Measurements from ENCODE around the gene LIMS1.
A peak's percentile ranks its signal among the peaks of the same experiment; 100 is the strongest.
"Not testable (repeated sequence)": the region's sequence is repeated elsewhere in the genome, so short reads cannot be mapped to it uniquely, and the experiment has no call there.

LIMS1 gene

DNA sequence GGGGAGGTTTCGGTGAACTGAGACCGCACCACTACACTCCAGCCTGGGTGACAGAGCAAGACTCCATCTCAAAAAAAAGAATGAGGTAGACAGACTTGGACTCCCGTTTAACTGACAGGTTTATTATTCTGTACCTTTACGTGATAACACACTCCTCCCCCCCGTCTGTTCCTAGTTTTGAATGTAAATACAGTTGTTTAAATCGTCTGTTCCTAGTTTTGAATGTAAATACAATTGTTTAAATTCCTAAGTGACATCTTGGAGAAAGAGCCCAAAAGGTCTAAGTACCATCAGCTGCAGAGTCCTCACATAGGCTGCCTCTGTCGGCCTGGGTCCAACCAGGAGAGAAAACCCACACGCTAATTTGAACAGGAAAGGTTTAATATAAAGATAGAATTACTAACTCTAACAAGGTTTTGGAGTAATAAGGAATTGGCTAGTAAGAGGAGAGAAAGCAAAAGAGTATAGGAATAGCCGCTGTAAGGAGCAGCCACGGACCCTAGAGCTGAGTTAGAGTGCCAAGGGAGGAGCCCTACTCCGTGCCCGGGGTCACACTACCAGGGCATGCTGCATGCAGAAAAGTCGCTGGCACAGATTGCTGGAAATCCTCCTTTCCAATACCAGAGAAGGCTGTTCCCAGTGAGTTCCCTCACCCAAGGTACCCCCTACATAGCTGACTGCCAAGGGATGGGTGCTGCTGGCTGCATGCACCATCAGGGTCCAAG lies 101.5 kb downstream of the LIMS1 start:
- DNase-seq, result no peak

DNA sequence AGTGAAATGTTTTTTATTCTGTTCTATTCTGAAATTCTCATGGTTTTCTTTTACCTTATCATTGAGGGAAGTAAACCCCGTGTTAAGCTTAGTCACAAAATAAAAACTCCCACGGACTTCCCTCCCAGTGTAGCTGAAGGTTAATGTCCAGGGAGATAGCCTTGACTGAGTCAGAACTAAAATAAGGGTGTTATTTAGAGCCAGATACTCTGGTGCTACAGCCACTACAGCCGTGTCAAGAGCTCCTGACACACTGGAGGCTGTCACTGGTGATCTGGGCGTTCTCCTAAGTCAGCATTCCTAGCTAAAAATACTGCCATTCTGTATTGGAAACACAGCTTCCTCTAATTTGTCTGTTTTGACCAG lies 103.0 kb downstream of the LIMS1 start:
- peak; percentile 82 for DNase-seq

DNA sequence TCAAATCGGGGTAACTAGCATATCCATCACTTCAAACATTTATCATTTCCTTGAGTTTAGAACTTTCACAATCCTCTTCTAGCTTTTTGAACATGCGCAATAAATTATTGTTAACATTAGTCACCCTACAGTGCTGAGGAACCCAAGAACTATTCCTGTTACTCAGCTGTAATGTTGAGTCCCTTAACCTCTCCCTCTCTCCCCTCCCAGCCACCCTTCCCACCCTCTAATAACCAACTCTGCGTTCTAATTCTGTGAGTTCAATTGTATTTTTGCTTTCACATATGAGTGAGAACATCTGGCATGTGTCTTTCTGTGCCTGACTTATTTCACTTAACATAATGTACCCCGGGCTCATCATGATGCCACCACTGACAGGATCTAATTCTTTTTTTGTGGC lies 106.5 kb downstream of the LIMS1 start:
- DNase-seq, result peak; percentile 93

DNA sequence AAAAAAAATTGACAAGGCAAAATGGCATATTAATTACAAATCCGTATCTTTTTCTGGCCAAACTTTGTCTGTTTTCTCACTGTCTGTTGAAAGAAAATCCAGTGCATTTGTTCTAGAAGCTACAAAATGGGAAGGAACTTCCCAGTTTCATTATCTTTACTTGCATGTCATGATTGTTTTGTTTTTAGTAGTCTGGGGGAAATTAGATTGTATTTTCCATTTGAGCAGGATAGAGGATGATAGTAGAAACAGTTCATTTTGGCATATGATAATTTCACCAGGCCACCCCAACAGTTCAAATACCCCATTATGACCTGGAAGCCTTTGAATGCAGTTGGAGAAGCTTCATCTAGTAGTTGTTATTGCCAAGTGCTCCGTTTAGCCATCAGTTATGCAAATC lies 107.5 kb downstream of the LIMS1 start:
- no peak for DNase-seq

DNA sequence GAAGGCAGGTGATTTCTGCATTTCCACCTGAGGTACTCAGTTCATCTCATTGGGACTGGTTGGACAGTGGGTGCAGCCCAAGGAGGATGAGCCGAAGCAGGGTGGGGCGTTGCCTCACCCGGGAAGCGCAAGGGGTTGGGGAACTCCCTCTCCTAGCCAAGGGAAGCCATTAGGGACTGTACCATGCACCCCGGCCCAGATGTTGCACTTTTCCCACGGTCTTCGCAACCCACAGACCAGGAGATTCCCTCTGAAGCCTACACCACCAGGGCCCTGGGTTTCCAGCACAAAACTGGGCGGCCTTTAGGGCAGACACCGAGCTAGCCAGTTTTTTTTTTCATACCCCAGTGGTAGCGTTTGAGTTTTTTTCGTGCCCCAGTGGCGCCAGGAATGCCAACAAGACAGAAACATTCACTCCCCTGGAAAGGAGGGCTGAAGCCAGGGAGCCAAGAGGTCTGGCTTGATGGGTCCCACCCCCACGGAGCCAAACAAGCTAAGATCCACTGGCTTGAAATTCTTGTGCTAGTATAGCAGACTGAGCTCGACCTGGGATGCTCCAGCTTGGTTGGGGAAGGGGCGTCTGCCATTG lies 109.1 kb downstream of the LIMS1 start:
- no peak for DNase-seq

DNA sequence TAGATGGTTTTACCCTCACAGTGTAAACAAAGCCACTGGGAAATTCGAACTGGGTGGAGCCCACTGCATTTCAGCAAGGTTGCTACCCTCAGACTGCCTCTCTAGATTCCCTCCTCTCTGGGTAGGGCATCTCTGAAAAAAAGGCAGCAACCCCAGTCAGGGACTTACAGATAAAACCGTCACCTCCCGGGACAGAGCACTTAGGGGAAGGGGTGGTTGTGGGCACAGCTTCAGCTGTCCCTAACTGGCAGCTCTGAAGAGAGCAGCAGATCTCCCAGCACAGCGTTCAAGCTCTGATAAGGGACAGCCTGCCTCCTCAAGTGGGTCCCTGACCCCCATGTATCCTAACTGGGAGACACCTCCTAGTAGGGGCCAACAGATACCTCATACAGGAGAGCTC lies 109.6 kb downstream of the LIMS1 start:
- DNase-seq, result not testable (repeated sequence)

DNA sequence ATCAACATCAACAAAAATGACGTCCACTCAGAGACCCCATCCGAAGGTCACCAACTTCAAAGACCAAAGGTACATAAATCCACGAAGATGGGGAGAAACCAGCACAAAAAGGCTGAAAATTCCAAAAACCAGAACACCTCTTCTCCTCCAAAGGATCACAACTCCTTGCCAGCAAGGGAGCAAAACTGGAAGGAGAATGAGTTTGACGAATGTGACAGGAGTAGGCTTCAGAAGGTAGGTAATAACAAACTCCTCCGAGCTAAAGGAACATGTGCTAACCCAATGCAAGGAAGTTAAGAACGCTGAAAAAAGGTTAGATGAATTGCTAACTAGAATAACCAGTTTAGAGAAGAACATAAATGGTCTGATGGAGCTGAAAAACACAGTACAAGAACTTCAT lies 110.2 kb downstream of the LIMS1 start:
- DNase-seq, result not testable (repeated sequence)

DNA sequence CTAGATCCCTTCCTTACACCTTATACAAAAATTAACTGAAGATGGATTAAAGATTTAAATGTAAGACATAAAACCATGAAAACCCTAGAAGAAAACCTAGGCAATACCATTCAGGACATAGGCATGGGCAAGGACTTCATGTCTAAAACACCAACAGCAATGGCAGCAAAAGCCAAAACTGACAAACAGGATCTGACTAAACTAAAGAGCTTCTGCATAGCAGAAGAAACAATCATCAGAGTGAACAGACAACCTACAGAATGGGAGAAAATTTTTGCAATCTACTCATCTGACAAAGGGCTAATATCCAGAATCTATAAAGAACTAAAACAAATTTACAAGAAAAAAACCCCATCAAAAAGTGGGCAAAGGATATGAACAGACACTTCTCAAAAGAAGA lies 114.5 kb downstream of the LIMS1 start:
- DNase-seq, result peak; percentile 38

DNA sequence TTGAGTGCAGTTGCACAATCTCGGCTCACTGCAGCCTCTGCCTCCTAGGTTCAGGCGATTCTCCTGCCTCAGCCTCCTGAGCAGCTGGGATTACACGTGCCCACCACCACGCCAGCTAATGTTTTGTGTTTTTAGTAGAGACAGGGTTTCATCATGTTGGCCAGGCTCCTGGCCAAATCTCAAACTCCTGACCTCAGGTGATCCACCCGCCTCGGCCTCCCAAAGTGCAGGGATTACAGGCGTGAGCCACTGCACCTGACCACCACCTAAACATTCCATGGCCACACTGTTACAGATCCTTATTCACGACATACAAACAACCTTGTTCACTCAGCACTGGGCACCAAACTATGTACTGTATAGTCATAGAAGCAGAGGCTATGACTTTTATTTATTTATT lies 116.2 kb downstream of the LIMS1 start:
- not testable (repeated sequence) for DNase-seq

DNA sequence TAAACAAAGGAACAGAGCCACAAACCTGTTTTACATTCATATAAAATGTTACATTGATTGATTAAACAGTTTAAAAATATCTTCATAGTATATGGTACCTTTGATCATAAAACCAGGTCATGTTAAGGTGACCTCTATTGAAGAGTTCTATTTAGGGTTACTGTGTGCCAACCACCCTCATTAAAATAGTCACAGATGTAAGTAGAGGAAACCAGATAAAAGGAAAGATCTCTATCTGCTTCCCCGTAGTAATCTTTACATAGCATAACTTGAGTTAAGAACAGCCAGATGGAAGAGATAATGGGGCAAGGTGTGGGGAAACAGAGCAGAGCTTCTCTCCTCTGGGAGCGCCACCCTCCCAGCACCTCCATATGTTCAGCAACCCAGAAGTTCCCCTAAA lies 117.2 kb downstream of the LIMS1 start:
- not testable (repeated sequence) for DNase-seq

DNA sequence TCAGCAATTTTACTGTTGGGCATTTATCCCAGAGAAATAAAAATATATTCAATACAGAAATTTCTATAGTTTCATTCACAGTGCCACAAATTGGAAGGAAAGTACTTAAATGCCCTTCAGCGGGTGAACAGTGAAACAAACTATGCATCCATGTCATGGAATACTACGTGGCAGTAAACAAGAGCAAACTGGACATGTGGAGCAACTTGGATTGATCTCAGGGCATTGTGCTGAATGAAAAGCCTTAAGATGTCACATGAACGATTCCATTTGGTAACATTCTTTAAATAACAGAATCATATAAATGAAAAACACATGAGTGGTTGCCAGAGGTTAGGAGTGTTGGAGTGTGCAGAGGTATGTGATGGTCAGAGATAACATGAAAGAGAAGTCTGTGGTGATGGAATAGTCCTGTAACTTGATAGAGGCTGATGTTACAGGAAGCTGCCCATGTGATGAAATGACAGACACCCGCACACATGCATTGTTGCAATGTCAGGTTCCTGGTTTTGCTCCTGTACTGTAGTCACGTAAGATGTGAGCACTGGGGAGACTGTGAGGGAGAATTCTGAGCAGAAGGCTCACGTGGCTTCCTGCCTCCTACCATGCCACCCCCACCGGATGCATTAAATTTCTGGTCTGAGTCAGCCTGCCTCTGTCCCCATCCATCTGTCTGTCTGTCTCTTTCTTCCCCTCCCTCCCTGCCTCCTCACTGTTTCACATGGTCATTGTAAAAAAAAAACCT lies 118.1 kb downstream of the LIMS1 start:
- DNase-seq, result peak; percentile 82

DNA sequence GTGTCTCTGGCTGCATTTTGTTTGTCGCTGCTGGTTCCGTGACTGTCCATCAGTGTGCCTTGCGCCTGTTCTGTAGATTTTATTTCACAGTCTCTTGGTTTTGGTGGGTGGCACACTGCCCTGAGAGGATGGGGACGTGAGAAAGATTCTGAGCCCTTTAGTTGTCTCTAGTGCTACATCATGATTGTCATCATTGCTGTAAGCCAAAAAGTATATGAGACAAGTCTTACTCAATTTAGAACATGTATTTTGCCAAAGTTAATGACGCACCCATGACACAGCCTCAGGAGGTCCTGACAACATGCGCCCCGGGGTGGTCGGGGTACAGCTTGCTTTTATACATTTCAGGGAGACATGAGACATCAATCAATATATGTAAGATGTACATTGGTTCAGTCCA lies 119.2 kb downstream of the LIMS1 start:
- not testable (repeated sequence) for DNase-seq

DNA sequence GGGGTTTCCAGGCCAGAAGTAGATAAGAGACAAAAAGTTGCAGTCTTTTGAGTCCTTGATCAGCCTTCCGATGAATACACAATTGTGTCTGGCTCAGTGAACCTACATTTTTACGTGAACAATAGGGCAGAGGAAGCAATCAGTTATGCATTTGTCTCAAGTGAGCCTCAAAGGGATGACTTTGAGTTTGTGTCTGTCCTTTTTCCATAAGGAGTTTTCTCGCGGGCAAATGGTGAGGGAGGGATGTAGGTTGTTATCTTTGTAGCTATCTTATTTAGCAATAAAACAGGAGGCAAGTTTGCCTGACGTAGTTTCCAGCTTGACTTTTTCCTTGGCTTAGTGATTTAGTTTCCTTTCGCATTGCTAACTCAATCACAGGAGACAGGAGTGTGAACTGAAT lies 119.6 kb downstream of the LIMS1 start:
- DNase-seq, result not testable (repeated sequence)

DNA sequence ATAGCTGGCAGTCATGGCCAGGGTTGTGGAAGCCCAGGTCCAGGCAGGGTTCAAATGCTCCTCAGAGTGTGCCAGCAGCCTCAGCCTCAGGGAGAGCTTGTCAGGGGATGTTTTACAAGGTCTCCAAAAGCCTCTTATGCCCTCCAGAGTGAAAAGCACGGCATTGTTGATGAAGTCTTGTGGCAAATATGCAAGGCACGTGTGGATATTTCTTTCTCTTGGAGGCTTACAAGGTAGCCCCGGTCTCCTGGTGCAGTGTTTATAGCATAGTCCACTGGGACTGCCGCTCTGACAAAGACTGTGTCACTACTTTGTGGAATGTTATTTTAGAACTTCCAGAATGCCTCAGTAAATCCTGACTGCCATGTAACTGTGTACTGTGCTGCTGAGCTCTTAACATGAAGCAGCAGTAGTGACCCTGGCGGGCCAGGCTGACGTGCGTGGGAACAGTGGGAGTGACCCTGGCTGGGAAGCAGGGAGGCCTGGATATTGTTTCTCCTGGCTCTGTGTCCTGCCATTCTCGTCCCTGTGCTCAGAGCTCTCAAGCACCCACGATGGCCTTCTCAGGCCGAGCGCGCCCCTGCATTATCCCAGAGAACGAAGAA lies 120.4 kb downstream of the LIMS1 start:
- DNase-seq, result peak; percentile 89

DNA sequence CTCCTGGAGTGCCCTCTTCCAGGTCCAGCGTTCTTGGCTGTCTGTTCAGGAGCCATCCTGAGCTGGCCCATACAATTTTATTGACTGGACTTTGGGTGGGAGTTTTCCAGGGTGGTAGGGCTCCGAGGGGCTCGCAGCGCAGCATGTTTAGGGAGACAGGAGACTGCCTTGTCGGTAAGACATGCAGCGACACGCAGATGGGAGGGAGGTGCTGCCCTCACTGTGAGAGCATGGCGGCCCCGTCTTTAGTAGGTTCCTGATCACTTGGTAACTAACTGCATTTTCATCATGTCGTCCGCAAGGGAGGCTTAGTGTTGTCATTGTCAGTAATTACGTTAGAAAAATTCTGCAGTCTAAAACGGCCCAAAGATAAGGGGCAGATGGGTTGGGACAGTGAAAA lies 121.0 kb downstream of the LIMS1 start:
- DNase-seq, result not testable (repeated sequence)

DNA sequence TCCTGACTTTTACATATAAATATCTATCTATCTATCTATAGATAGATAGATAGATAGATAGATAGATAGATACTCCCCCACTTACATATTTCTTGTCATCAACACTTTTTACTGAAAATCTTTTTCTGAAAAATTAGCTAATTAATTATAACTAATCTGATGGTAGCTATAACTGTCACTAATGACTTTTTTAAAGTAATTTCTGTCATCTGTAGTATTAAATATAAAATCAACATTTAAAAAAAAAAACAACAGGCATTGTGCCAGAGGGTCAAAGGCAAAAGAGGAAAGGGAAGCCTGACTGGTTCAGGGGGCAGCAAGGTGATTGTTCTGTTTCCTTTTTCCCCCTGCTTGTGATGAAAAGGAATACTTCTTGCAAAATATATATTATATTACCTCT lies 122.0 kb downstream of the LIMS1 start:
- DNase-seq, result not testable (repeated sequence)

DNA sequence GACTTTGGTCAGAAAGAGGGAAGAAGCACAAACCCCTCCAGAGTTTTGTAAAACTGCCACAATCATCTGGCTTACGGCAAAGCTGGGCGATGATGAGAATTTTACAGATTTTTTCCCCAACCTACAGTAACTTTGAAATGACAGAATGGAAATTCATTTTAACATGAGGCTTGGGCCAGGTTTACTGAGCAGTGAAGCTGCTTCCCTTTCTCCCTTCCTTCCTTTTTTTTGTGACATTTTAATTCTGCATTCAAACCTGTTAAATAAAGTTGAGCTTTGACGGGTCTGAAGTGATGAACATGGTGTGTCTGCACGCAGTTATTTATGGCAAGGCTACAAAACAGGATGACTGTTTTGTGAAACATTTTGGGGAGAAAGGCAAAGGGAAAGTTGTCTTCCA lies 123.2 kb downstream of the LIMS1 start:
- DNase-seq, result not testable (repeated sequence)

DNA sequence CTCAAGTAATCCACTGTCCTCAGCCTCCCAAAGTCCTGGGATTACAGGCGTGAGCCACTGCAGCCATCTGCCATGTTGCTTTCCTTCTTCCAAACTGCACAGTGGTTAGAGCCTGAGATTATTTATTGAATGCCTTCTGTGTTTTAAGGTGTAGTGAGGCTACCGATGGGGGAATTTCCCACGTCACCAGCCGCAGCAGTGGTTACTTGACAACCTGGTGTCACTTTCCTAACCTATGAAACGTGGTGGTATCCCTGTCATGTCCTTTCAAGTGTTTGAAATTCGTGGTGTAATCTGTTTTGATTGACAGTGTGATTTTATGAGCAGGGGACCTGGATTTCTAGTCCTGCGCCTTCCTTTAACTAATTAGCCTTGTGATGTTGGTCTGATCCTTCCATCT lies 124.3 kb downstream of the LIMS1 start:
- not testable (repeated sequence) for DNase-seq

DNA sequence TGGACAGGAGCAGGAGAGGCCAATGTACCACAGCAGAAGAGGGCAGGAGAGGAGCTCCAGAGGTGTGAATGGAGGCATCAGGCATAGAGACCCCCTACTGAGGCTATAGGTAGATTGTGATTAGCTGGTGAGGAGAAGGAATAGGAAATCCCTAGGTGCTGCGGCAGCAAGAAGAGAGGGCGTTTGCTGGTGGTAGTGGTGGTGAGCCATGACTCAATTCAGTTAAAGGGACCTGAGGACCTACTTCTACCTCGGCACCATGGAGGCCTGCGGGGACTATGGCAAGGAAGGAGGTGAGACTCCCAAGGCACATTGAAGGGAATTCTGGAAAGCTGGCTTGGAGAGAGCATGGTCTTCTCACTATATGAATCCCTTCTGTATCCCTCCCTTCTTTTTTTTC lies 127.2 kb downstream of the LIMS1 start:
- DNase-seq, result not testable (repeated sequence)

DNA sequence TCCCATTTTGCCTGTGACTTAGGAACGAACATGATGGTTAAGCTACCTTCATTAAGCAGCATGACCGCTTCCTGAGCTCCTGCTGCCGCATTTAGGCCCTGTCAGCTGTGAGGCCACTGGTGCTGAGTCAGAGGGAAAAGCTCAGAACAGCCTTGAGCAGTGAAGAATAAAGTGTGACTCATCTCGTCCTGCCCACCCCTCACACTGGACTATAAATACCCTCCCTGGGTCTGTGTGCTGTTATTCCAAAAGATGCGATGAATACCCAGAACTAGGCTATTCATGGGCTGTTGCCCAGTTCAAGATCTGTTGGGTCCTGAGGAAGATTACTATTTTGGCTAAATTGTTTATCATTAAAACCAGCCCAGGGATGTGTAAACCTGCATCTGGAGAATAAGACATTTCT lies 127.9 kb downstream of the LIMS1 start:
- DNase-seq, result peak; percentile 88

DNA sequence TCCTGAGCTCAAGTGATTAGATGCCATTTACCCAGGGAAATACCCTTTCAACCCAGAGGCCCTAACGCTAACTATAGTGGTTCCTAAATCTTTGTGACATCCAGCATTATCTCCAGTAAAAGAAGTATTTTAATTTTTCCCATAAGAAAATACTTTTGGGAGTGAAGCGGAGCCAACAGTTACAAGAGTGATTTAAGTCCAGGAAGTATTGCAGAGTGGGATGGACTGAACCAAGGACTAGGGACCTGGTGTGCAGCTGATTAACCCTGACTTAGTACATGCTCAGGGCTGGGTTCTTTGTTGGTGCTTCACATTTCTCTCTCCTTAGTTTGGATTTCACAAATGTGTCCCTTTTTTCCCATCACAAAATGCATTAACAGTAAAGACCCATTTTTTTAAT lies 129.1 kb downstream of the LIMS1 start:
- not testable (repeated sequence) for DNase-seq

DNA sequence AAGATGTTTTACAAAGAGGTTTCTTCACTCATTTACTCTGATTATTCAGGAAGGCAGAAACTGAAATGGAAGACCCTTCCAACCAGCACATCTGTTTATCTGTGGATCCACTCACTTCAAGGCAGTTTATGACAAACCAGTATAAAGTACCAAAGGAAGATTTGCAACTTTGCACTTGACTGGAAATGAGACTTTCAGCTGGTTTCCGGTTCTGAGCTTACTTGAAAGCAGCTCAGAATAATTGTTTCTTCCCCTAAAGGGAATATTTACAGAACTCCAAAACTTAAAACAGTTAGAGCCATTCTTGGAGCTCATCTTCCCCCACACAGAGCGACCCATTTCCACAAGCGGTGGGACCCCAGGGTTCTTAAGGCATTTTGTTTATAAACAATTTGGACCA lies 129.8 kb downstream of the LIMS1 start:
- not testable (repeated sequence) for DNase-seq

DNA sequence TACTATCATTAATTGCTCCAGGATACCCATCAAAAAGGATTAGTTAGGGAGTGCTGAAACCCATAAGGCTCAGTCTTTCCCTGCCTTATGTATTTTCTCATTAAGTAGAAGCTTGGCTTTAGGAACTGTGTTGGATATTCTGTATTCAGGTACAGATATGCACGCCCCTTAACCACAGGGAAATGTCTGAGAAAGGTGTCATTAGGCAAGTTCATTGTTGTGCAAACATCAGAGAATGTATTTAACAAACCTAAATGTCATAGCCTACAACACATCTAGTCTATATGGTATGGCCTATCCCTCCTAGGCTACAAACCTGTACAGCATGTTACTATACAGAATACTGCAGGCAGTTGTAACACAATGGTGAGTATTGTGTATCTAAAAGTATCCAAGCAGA lies 130.7 kb downstream of the LIMS1 start:
- DNase-seq, result not testable (repeated sequence)

All from fibroblast of skin of back (primary cell).